ENCODE results near the gene TSR2. TPM values are rescaled to one million over a fixed set of nuclear protein-coding genes. Genes with fewer than 3 reads are reported as not detected.
"Not testable (repeated sequence)": the region's sequence is repeated elsewhere in the genome, so short reads cannot be mapped to it uniquely, and the experiment has no call there.

The TSR2 gene
- total and polyA plus RNA-seq, 7 experiments from 2014 or later = 33.6 to 78.8 (median 41.7) TPM

DNA sequence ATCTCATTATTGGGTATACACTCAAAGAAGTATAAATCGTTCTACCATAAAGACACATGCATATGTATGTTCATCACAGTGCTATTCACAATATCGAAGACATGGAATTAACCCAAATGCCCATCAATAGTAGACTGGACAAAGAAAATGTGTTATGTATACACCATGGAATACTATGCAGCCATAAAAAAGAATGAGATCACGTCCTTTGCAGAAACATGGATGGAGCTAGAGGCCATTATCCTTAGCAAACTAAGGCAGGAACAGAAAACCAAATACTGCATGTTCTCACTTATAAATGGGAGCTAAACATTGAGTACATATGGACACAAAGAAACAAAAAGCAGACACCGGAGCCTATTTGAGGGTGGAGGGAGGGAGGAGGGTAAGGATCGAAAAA is 49.6 kb downstream of the TSR2 start:
- DNase-seq; H3K36me3 ChIP-seq (ENCODE audit: control insufficient read depth in 2 of 3, insufficient read depth in 3 of 3, low read length in 3 of 3); ATAC-seq; H3K9me3 Mint-ChIP-seq; intact Hi-C loops (cut with micrococcal nuclease); CTCF ChIA-PET; H3K36me3 Mint-ChIP-seq; H3K9me3 ChIP-seq (ENCODE audit: control insufficient read depth in 2 of 3, low read length in 3 of 3); H3K27ac Mint-ChIP-seq; H3K4me1 Mint-ChIP-seq; H3K4me3 Mint-ChIP-seq; H3K4me1 ChIP-seq (ENCODE audit: control insufficient read depth in 2 of 2, insufficient read depth in 2 of 2, low read length in 2 of 2); H3K4me3 ChIP-seq (ENCODE audit: low read length); H3K27me3 ChIP-seq (ENCODE audit: control insufficient read depth in 2 of 2, insufficient read depth in 2 of 2, low read length in 2 of 2); H3K27ac ChIP-seq (ENCODE audit: low read depth, low read length); POLR2A ChIA-PET: not testable (repeated sequence)
- peaks cover 4 to 19% (median 10%) of the 10 kb centered on the region in 5 donors for H3K27me3 Mint-ChIP-seq

DNA sequence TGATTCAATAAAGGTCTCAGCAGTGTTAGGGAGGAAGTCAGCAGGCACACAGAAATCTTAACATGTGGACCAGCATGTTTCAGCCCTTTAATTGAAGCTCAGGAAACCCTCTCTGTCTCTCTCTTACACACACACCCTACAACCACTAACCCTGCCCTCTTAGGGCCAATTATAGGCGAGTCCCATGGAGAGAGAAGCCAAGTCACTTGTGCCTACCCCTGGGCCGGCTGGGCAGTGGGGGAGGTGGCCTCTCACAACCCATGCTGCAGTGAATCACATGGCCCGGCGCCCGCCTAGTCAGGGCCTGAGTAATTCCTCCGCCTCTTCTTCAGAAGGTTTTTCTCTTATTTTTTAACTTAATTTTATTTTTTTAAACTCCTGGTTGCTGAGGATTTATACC is 52.1 kb downstream of the TSR2 start:
- peaks cover 0 to 2% of the 10 kb centered on the region in 2 donors for H3K27me3 ChIP-seq (ENCODE audit: control insufficient read depth in 2 of 2, insufficient read depth in 2 of 2, low read length in 2 of 2)
- no peaks in the 10 kb centered on the region for H3K4me1 ChIP-seq (ENCODE audit: control insufficient read depth in 2 of 2, insufficient read depth in 2 of 2, low read length in 2 of 2)
- Mint-ChIP-seq H3K4me1 (peaks cover 1 to 13% (median 7%) of the 10 kb centered on the region in 7 donors), H3K36me3 (no peaks in the 10 kb centered on the region), H3K9me3 (peaks cover 0 to 9% (median 1%) of the 10 kb centered on the region in 11 donors), H3K4me3 (no peak overlapping the region), H3K27ac (no peak overlapping the region), H3K27me3 (peaks cover 14 to 32% (median 20%) of the 10 kb centered on the region in 5 donors)
- H3K27ac ChIP-seq (ENCODE audit: low read depth, low read length) = no peak overlapping the region
- H3K36me3 ChIP-seq (ENCODE audit: control insufficient read depth in 2 of 3, insufficient read depth in 3 of 3, low read length in 3 of 3) = no peaks in the 10 kb centered on the region
- H3K4me3 ChIP-seq (ENCODE audit: low read length) = no peak overlapping the region
- POLR2A ChIA-PET = no interaction called here
- intact Hi-C loops (cut with micrococcal nuclease) = no loop called here
- ATAC-seq = no peak
- CTCF ChIA-PET = no interaction called here
- no peak for DNase-seq
- H3K9me3 ChIP-seq (ENCODE audit: control insufficient read depth in 2 of 3, low read length in 3 of 3) = no peaks in the 10 kb centered on the region

DNA sequence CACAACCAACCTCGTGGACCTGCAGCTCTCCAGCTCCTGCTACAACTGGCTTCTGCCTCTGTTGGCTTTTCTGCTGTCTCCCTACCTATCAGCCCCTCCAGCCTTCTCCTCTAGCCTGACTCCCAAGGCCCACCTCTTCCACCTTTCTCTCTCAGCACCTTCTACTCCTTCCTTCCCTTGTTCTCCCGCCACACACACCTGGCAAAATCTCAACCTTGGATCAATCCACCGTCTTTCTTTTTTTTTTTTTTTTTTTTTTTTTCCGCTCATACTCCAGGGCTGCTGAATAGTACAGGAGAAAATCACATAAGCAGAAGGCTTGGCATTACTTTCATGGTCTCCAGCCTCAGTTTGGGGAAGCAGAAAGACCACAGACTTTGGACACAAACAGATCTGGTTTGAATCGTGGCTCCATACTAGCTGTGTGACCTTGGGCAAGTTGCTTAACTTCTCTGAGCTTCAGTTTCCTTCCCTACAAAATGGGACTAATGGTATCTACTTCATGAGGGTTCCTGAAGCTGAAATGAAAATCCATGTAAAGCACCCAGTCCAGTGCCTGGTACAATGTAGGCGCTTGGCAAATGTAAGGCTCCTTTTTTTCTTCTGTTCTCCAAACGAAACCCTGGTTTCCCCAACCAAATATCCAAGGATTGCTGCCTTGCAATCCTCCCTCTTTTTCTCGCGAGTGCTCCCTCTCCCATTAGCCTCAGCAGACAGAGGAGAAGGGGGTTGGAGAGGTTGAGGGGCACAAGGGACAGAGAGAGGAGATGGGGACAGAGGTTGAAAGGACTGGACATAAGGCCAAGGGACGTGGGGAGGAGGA is 54.2 kb downstream of the TSR2 start:
- Histone ChIP-seq H3K27ac (ENCODE audit: low read depth, low read length) (no peak overlapping the region), H3K9me3 (ENCODE audit: control insufficient read depth in 2 of 3, low read length in 3 of 3) (no peaks in the 10 kb centered on the region), H3K36me3 (ENCODE audit: control insufficient read depth in 2 of 3, insufficient read depth in 3 of 3, low read length in 3 of 3) (no peaks in the 10 kb centered on the region), H3K4me1 (ENCODE audit: control insufficient read depth in 2 of 2, insufficient read depth in 2 of 2, low read length in 2 of 2) (no peaks in the 10 kb centered on the region), H3K4me3 (ENCODE audit: low read length) (no peak overlapping the region), H3K27me3 (ENCODE audit: control insufficient read depth in 2 of 2, insufficient read depth in 2 of 2, low read length in 2 of 2) (peaks cover 0 to 2% of the 10 kb centered on the region in 2 donors)
- H3K36me3 Mint-ChIP-seq = no peaks in the 10 kb centered on the region
- peaks cover 0 to 9% (median 1%) of the 10 kb centered on the region in 11 donors for H3K9me3 Mint-ChIP-seq
- ChIA-PET CTCF (no interaction called here), POLR2A (no interaction called here)
- no peak overlapping the region for H3K27ac Mint-ChIP-seq
- DNase-seq (no peak), ATAC-seq (no peak)
- H3K27me3 Mint-ChIP-seq = peaks cover 24 to 43% (median 30%) of the 10 kb centered on the region in 5 donors
- H3K4me1 Mint-ChIP-seq = peaks cover 1 to 13% (median 7%) of the 10 kb centered on the region in 7 donors
- intact Hi-C loops (cut with micrococcal nuclease) = no loop called here
- peak overlapping the region; percentile 11 to 73 (median 64) for H3K4me3 Mint-ChIP-seq

Other genes with a start within 250 kb of the TSR2 start
- gene WNK3, start 82.4 kb upstream of the TSR2 start, total RNA-seq = under 1 TPM; 0.15 to 0.95 (median 0.67) TPM
- gene WNK3, start 82.4 kb upstream of the TSR2 start, polyA plus RNA-seq = under 1 TPM; 0.21 to 0.47 TPM
- gene FGD1, start 55.8 kb downstream of the TSR2 start, total RNA-seq = under 1 TPM in 2 of 5 experiments, not detected in 3; 0.07 to 0.11 TPM
- 1 to 10 TPM; 1.0 to 1.1 TPM for gene FGD1, start 55.8 kb downstream of the TSR2 start, polyA plus RNA-seq
- gene GNL3L, start 89.8 kb downstream of the TSR2 start, total RNA-seq = 10 to 100 TPM; 32.8 to 55.4 (median 41.8) TPM
- gene GNL3L, start 89.8 kb downstream of the TSR2 start, polyA plus RNA-seq = 10 to 100 TPM; 32.9 to 60.9 TPM